Glutamatergic neuron (in vitro differentiated cells): ENCODE measurements around the gene ALOX5. TPM values are rescaled to one million over a fixed set of nuclear protein-coding genes. Genes with fewer than 3 reads are reported as not detected.

Experiments
- DNase-seq: peaks from one replicate; pipeline ENCODE4 v3.0.0; 2022
- H3K27ac Mint-ChIP-seq: one replicate; pipeline ENCODE4 v1.8.0; 2020; ENCODE audit warnings: mild to moderate bottlenecking, mixed read lengths, inconsistent platforms; ENCODE audit not compliant: unreplicated experiment
- H3K27me3 Mint-ChIP-seq: one replicate; pipeline ENCODE4 v1.8.0; 2020; ENCODE audit warnings: mild to moderate bottlenecking, moderate library complexity, mixed read lengths, inconsistent platforms; ENCODE audit not compliant: unreplicated experiment
- H3K36me3 Mint-ChIP-seq: one replicate; pipeline ENCODE4 v1.8.0; 2020; ENCODE audit warnings: mild to moderate bottlenecking, mixed read lengths, inconsistent platforms; ENCODE audit not compliant: unreplicated experiment
- H3K4me1 Mint-ChIP-seq: one replicate; pipeline ENCODE4 v1.8.0; 2020; ENCODE audit warnings: mild to moderate bottlenecking, low read depth, mixed read lengths, inconsistent platforms; ENCODE audit not compliant: unreplicated experiment
- H3K4me3 Mint-ChIP-seq: one replicate; pipeline ENCODE4 v1.8.0; 2020; ENCODE audit warnings: mild to moderate bottlenecking, mixed read lengths, inconsistent platforms; ENCODE audit not compliant: unreplicated experiment
- H3K9me3 Mint-ChIP-seq: one replicate; pipeline ENCODE4 v1.8.0; 2020; ENCODE audit warnings: mild to moderate bottlenecking, moderate library complexity, mixed read lengths, inconsistent platforms; ENCODE audit not compliant: unreplicated experiment
- CTCF ChIP-seq: fragments of 200-600 bp; sonication (generic); IDR thresholded peaks from one replicate; pipeline ENCODE4 v1.5.0; 2021; ENCODE audit not compliant: partially characterized antibody, unreplicated experiment
- total RNA-seq: library from RNA; stranded (reverse); fragmentation: NEBNext Ultra II Directional; extraction: Animal tissue kit (Norgen Biotek cat#: 25700); gene quantifications from one replicate; pipeline ENCODE4 v1.2.1, GENCODE V29; 2021; ENCODE audit not compliant: unreplicated experiment

ALOX5 gene
- total RNA-seq, 1 donor from 2014 or later: 8.4 TPM

- H3K4me1 Mint-ChIP-seq: peaks cover 19% of the 10 kb centered on the region
- no peak overlapping the region for H3K4me3 Mint-ChIP-seq
- no peaks in the 10 kb centered on the region for H3K27me3 Mint-ChIP-seq
- peaks cover 2% of the 10 kb centered on the region for H3K9me3 Mint-ChIP-seq
- peaks cover 6% of the 10 kb centered on the region for H3K36me3 Mint-ChIP-seq
- DNase-seq: no peak
- no peak for TF ChIP-seq CTCF
- peak overlapping the region; percentile 35 for H3K27ac Mint-ChIP-seq
Measured at GRCh38 chr10:45456233-45456632, 82.2 kb downstream of the ALOX5 start.

GRCh38 chr10:45456822-45457221 lies 82.8 kb downstream of the ALOX5 start:
- Mint-ChIP-seq H3K27ac (no peak overlapping the region), H3K4me1 (peaks cover 16% of the 10 kb centered on the region), H3K4me3 (no peak overlapping the region), H3K36me3 (peaks cover 6% of the 10 kb centered on the region), H3K9me3 (peaks cover 2% of the 10 kb centered on the region), H3K27me3 (no peaks in the 10 kb centered on the region)
- DNase-seq: no peak
- no peak for TF ChIP-seq CTCF

- peak overlapping the region; percentile 18 for H3K27ac Mint-ChIP-seq
- peaks cover 2% of the 10 kb centered on the region for H3K9me3 Mint-ChIP-seq
- no peak overlapping the region for H3K4me3 Mint-ChIP-seq
- H3K4me1 Mint-ChIP-seq: peaks cover 18% of the 10 kb centered on the region
- H3K27me3 Mint-ChIP-seq: no peaks in the 10 kb centered on the region
- no peak for DNase-seq
- H3K36me3 Mint-ChIP-seq: peaks cover 6% of the 10 kb centered on the region
- TF ChIP-seq CTCF: no peak
Measured at GRCh38 chr10:45457487-45457886, 83.5 kb downstream of the ALOX5 start.

- Mint-ChIP-seq H3K36me3 (peaks cover 6% of the 10 kb centered on the region), H3K27me3 (peaks cover 3% of the 10 kb centered on the region), H3K4me3 (no peak overlapping the region), H3K4me1 (peaks cover 12% of the 10 kb centered on the region), H3K27ac (no peak overlapping the region), H3K9me3 (peaks cover 2% of the 10 kb centered on the region)
- no peak for TF ChIP-seq CTCF
- DNase-seq: no peak
Measured at GRCh38 chr10:45460235-45460878, 86.3 kb downstream of the ALOX5 start.

- Mint-ChIP-seq H3K9me3 (peaks cover 2% of the 10 kb centered on the region), H3K27me3 (peaks cover 3% of the 10 kb centered on the region), H3K36me3 (peaks cover 6% of the 10 kb centered on the region), H3K27ac (no peak overlapping the region), H3K4me1 (peaks cover 19% of the 10 kb centered on the region), H3K4me3 (no peak overlapping the region)
- no peak for TF ChIP-seq CTCF
- no peak for DNase-seq
Measured at GRCh38 chr10:45461034-45461433, 87.0 kb downstream of the ALOX5 start.
